ENCODE measurements around the gene TRAM2.
"Not testable (repeated sequence)": the region's sequence is repeated elsewhere in the genome, so short reads cannot be mapped to it uniquely, and the experiment has no call there.

- not testable (repeated sequence) for TF ChIP-seq CTCF, POLR2A (IDR thresholded peaks at IDR 0.05)
These were observed 115.7 kb downstream of the TRAM2 start for GRCh38 chr6:52461194-52461593.

Data from testis (tissue), 2 donors.